Measurements from ENCODE around the gene LZIC. TPM values are rescaled to one million over a fixed set of nuclear protein-coding genes. Genes with fewer than 3 reads are reported as not detected.
A peak's percentile ranks its signal among the peaks of the same experiment; 100 is the strongest.

The LZIC gene
- 28.8 and 32.9 TPM in 2 replicates for total RNA-seq (2014; rRNA removed; shearing (Covaris generic); ENCODE audit: low replicate concordance)

- H3K9me3 ChIP-seq (ENCODE audit: low read length) = no peaks in the 10 kb centered on the region
- peak within 1 kb of the TSS; percentile 88 for H3K4me2 ChIP-seq (ENCODE audit: low read depth, low read length, poor library complexity, severe bottlenecking)
- peak within 1 kb of the TSS; percentile 78; the same call in 1 of the 2 replicates for H2AFZ ChIP-seq (ENCODE audit: low read length)
- DNase-seq = peak; percentile 98
- H3K4me1 ChIP-seq (ENCODE audit: low read length) = peaks cover 17% of the 10 kb centered on the region
- H4K20me1 ChIP-seq (ENCODE audit: insufficient read depth, low read depth, low read length) = no peaks in the 10 kb centered on the region
- H3K79me2 ChIP-seq (ENCODE audit: low read length) = peaks cover 37% of the 10 kb centered on the region
- no peaks in the 10 kb centered on the region for H3K27me3 ChIP-seq (ENCODE audit: low read length)
- H3K9me2 ChIP-seq (replicated peaks; ENCODE audit: insufficient read depth, low read length) = no peaks in the 10 kb centered on the region
- H3K4me3 ChIP-seq (ENCODE audit: low read length) = peak within 1 kb of the TSS; percentile 79
- no peaks in the 10 kb centered on the region; the same call in 1 of the 2 replicates for H3K36me3 ChIP-seq (ENCODE audit: insufficient read depth, low read length)
- H3K9ac ChIP-seq (ENCODE audit: low read length) = peak within 1 kb of the TSS; percentile 86
- peak within 1 kb of the TSS; percentile 64 for H3K27ac ChIP-seq (ENCODE audit: low read length)
These were observed at the start of gene LZIC, which contains the start of gene NMNAT1 for GRCh38 chr1:9942939-9943788. Gene LZIC, minus strand, starts transcription at chr1:9943391. Its CDS starts 6,772 bp downstream, at chr1:9936619. Gene NMNAT1, plus strand, starts transcription at chr1:9943475. Its CDS starts 28,599 bp downstream, at chr1:9972074.

GRCh38 chr1:9992910-9993309 lies 49.7 kb upstream of the LZIC start:
- no peaks in the 10 kb centered on the region for H3K9me3 ChIP-seq (ENCODE audit: low read length)
- H2AFZ ChIP-seq (ENCODE audit: low read length) = no peak overlapping the region
- DNase-seq = no peak
- no peaks in the 10 kb centered on the region for H3K9me2 ChIP-seq (replicated peaks; ENCODE audit: insufficient read depth, low read length)
- H4K20me1 ChIP-seq (ENCODE audit: insufficient read depth, low read depth, low read length) = no peaks in the 10 kb centered on the region
- H3K79me2 ChIP-seq (ENCODE audit: low read length) = no peaks in the 10 kb centered on the region
- no peak overlapping the region for H3K9ac ChIP-seq (ENCODE audit: low read length)
- no peak overlapping the region for H3K4me3 ChIP-seq (ENCODE audit: low read length)
- no peaks in the 10 kb centered on the region for H3K4me1 ChIP-seq (ENCODE audit: low read length)
- no peaks in the 10 kb centered on the region for H3K27me3 ChIP-seq (ENCODE audit: low read length)
- H3K27ac ChIP-seq (ENCODE audit: low read length) = no peak overlapping the region
- no peaks in the 10 kb centered on the region for H3K36me3 ChIP-seq (ENCODE audit: insufficient read depth, low read length)
- H3K4me2 ChIP-seq (ENCODE audit: low read depth, low read length, poor library complexity, severe bottlenecking) = no peak overlapping the region

- no peak overlapping the region for H2AFZ ChIP-seq (ENCODE audit: low read length)
- H3K9me2 ChIP-seq (replicated peaks; ENCODE audit: insufficient read depth, low read length) = no peaks in the 10 kb centered on the region
- no peak overlapping the region for H3K4me2 ChIP-seq (ENCODE audit: low read depth, low read length, poor library complexity, severe bottlenecking)
- no peaks in the 10 kb centered on the region for H3K27me3 ChIP-seq (ENCODE audit: low read length)
- H3K79me2 ChIP-seq (ENCODE audit: low read length) = no peaks in the 10 kb centered on the region
- H3K4me1 ChIP-seq (ENCODE audit: low read length) = no peaks in the 10 kb centered on the region
- no peak overlapping the region for H3K27ac ChIP-seq (ENCODE audit: low read length)
- H3K4me3 ChIP-seq (ENCODE audit: low read length) = no peak overlapping the region
- H3K36me3 ChIP-seq (ENCODE audit: insufficient read depth, low read length) = no peaks in the 10 kb centered on the region
- no peak overlapping the region for H3K9ac ChIP-seq (ENCODE audit: low read length)
- no peaks in the 10 kb centered on the region for H4K20me1 ChIP-seq (ENCODE audit: insufficient read depth, low read depth, low read length)
- no peak for DNase-seq
- H3K9me3 ChIP-seq (ENCODE audit: low read length) = no peaks in the 10 kb centered on the region
These were observed 47.8 kb upstream of the LZIC start for GRCh38 chr1:9990944-9991343.

GRCh38 chr1:9989773-9990172 lies 46.6 kb upstream of the LZIC start:
- H3K9me3 ChIP-seq (ENCODE audit: low read length) = no peaks in the 10 kb centered on the region
- DNase-seq = no peak
- H3K9ac ChIP-seq (ENCODE audit: low read length) = no peak overlapping the region
- no peak overlapping the region for H3K4me2 ChIP-seq (ENCODE audit: low read depth, low read length, poor library complexity, severe bottlenecking)
- H2AFZ ChIP-seq (ENCODE audit: low read length) = no peak overlapping the region
- H3K4me1 ChIP-seq (ENCODE audit: low read length) = no peaks in the 10 kb centered on the region
- H3K27ac ChIP-seq (ENCODE audit: low read length) = no peak overlapping the region
- H3K27me3 ChIP-seq (ENCODE audit: low read length) = no peaks in the 10 kb centered on the region
- no peaks in the 10 kb centered on the region for H3K79me2 ChIP-seq (ENCODE audit: low read length)
- H4K20me1 ChIP-seq (ENCODE audit: insufficient read depth, low read depth, low read length) = no peaks in the 10 kb centered on the region
- H3K36me3 ChIP-seq (ENCODE audit: insufficient read depth, low read length) = no peaks in the 10 kb centered on the region
- H3K4me3 ChIP-seq (ENCODE audit: low read length) = no peak overlapping the region
- no peaks in the 10 kb centered on the region for H3K9me2 ChIP-seq (replicated peaks; ENCODE audit: insufficient read depth, low read length)

- Histone ChIP-seq H3K9me2 (replicated peaks; ENCODE audit: insufficient read depth, low read length) (no peaks in the 10 kb centered on the region), H3K27me3 (ENCODE audit: low read length) (no peaks in the 10 kb centered on the region), H3K4me1 (ENCODE audit: low read length) (no peaks in the 10 kb centered on the region), H3K36me3 (ENCODE audit: insufficient read depth, low read length) (no peaks in the 10 kb centered on the region), H3K9ac (ENCODE audit: low read length) (no peak overlapping the region), H3K4me3 (ENCODE audit: low read length) (no peak overlapping the region), H3K79me2 (ENCODE audit: low read length) (no peaks in the 10 kb centered on the region), H3K27ac (ENCODE audit: low read length) (no peak overlapping the region), H3K9me3 (ENCODE audit: low read length) (no peaks in the 10 kb centered on the region), H2AFZ (ENCODE audit: low read length) (no peak overlapping the region), H3K4me2 (ENCODE audit: low read depth, low read length, poor library complexity, severe bottlenecking) (no peak overlapping the region), H4K20me1 (ENCODE audit: insufficient read depth, low read depth, low read length) (no peaks in the 10 kb centered on the region)
- DNase-seq = no peak
These were observed 41.8 kb upstream of the LZIC start for GRCh38 chr1:9985001-9985400.

- no peaks in the 10 kb centered on the region for H3K36me3 ChIP-seq (ENCODE audit: insufficient read depth, low read length)
These were observed 41.1 kb upstream of the LZIC start for GRCh38 chr1:9984253-9984652.

GRCh38 chr1:9960706-9961562 lies 17.7 kb upstream of the LZIC start:
- peak overlapping the region; percentile 4; the same call in 1 of the 2 replicates for H2AFZ ChIP-seq (ENCODE audit: low read length)
- H3K4me2 ChIP-seq (ENCODE audit: low read depth, low read length, poor library complexity, severe bottlenecking) = peak overlapping the region; percentile 67
- peaks cover 42% of the 10 kb centered on the region for H3K4me1 ChIP-seq (ENCODE audit: low read length)
- no peaks in the 10 kb centered on the region for H3K27me3 ChIP-seq (ENCODE audit: low read length)
- H3K9me3 ChIP-seq (ENCODE audit: low read length) = no peaks in the 10 kb centered on the region
- peak; percentile 92 for DNase-seq
- no peaks in the 10 kb centered on the region for H3K36me3 ChIP-seq (ENCODE audit: insufficient read depth, low read length)
- no peaks in the 10 kb centered on the region for H4K20me1 ChIP-seq (ENCODE audit: insufficient read depth, low read depth, low read length)
- H3K9ac ChIP-seq (ENCODE audit: low read length) = peak overlapping the region; percentile 45
- H3K79me2 ChIP-seq (ENCODE audit: low read length) = peaks cover 7% of the 10 kb centered on the region; the same call in 1 of the 2 replicates
- peak overlapping the region; percentile 41; the same call in 1 of the 2 replicates for H3K4me3 ChIP-seq (ENCODE audit: low read length)
- peak overlapping the region; percentile 67 for H3K27ac ChIP-seq (ENCODE audit: low read length)
- no peaks in the 10 kb centered on the region for H3K9me2 ChIP-seq (replicated peaks; ENCODE audit: insufficient read depth, low read length)

More at GRCh38 chr1:9984253-9984652, 41.1 kb upstream of the LZIC start:
- H3K9ac ChIP-seq (ENCODE audit: low read length) = no peak overlapping the region
- H3K27me3 ChIP-seq (ENCODE audit: low read length) = no peaks in the 10 kb centered on the region
- no peaks in the 10 kb centered on the region for H3K9me2 ChIP-seq (replicated peaks; ENCODE audit: insufficient read depth, low read length)
- no peak overlapping the region for H3K4me3 ChIP-seq (ENCODE audit: low read length)
- no peaks in the 10 kb centered on the region for H3K79me2 ChIP-seq (ENCODE audit: low read length)
- H3K9me3 ChIP-seq (ENCODE audit: low read length) = no peaks in the 10 kb centered on the region
- no peaks in the 10 kb centered on the region for H3K4me1 ChIP-seq (ENCODE audit: low read length)
- no peak overlapping the region for H3K4me2 ChIP-seq (ENCODE audit: low read depth, low read length, poor library complexity, severe bottlenecking)
- no peak overlapping the region for H2AFZ ChIP-seq (ENCODE audit: low read length)
- no peak overlapping the region for H3K27ac ChIP-seq (ENCODE audit: low read length)
- no peak for DNase-seq
- H4K20me1 ChIP-seq (ENCODE audit: insufficient read depth, low read depth, low read length) = no peaks in the 10 kb centered on the region

GRCh38 chr1:9960011-9960410 lies 16.8 kb upstream of the LZIC start:
- H3K4me1 ChIP-seq (ENCODE audit: low read length) = peaks cover 42% of the 10 kb centered on the region
- DNase-seq = no peak
- no peaks in the 10 kb centered on the region for H3K27me3 ChIP-seq (ENCODE audit: low read length)
- H3K79me2 ChIP-seq (ENCODE audit: low read length) = peaks cover 7% of the 10 kb centered on the region; the same call in 1 of the 2 replicates
- no peaks in the 10 kb centered on the region for H3K9me3 ChIP-seq (ENCODE audit: low read length)
- H3K27ac ChIP-seq (ENCODE audit: low read length) = 0 out of 2 replicates have a peak overlapping the region, but pooled peaks have one; percentile 8
- H3K9me2 ChIP-seq (replicated peaks; ENCODE audit: insufficient read depth, low read length) = no peaks in the 10 kb centered on the region
- H3K4me3 ChIP-seq (ENCODE audit: low read length) = no peak overlapping the region
- H4K20me1 ChIP-seq (ENCODE audit: insufficient read depth, low read depth, low read length) = no peaks in the 10 kb centered on the region
- no peak overlapping the region for H2AFZ ChIP-seq (ENCODE audit: low read length)
- no peaks in the 10 kb centered on the region for H3K36me3 ChIP-seq (ENCODE audit: insufficient read depth, low read length)
- H3K9ac ChIP-seq (ENCODE audit: low read length) = no peak overlapping the region
- peak overlapping the region; percentile 67 for H3K4me2 ChIP-seq (ENCODE audit: low read depth, low read length, poor library complexity, severe bottlenecking)

Data from Karpas-422 (cell line).